GM12801 (cell line): ENCODE measurements around the gene MED12L.

Experiments used
- TF ChIP-seq, protein P1 (sequence below): IDR thresholded peaks from one replicate; pipeline ENCODE4 v1.5.1; 2011; ENCODE audit warnings: control low read depth; ENCODE audit not compliant: insufficient read length; ENCODE audit errors: extremely low read depth

Gene MED12L

DNA sequence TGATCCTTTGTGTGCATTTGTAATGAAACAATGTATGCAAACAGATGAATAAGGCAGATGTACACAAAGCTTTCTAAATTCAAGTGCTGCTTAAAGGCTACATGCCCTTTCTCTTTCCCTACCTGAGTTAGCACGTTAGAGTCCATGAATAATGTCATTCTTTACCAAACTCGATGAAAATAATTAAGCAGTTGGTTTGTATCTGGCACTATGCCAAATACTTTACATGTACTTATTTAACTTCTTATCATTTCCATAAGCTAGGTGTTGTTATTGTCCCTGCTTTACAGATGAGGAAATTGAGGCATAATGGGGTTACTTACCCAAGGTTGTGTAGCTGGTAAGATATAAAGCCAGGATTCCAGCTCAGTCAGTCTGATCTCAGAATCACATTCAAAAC is 115.1 kb downstream of the MED12L start:
- TF ChIP-seq, protein P1, sequence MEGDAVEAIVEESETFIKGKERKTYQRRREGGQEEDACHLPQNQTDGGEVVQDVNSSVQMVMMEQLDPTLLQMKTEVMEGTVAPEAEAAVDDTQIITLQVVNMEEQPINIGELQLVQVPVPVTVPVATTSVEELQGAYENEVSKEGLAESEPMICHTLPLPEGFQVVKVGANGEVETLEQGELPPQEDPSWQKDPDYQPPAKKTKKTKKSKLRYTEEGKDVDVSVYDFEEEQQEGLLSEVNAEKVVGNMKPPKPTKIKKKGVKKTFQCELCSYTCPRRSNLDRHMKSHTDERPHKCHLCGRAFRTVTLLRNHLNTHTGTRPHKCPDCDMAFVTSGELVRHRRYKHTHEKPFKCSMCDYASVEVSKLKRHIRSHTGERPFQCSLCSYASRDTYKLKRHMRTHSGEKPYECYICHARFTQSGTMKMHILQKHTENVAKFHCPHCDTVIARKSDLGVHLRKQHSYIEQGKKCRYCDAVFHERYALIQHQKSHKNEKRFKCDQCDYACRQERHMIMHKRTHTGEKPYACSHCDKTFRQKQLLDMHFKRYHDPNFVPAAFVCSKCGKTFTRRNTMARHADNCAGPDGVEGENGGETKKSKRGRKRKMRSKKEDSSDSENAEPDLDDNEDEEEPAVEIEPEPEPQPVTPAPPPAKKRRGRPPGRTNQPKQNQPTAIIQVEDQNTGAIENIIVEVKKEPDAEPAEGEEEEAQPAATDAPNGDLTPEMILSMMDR: no peak

DNA sequence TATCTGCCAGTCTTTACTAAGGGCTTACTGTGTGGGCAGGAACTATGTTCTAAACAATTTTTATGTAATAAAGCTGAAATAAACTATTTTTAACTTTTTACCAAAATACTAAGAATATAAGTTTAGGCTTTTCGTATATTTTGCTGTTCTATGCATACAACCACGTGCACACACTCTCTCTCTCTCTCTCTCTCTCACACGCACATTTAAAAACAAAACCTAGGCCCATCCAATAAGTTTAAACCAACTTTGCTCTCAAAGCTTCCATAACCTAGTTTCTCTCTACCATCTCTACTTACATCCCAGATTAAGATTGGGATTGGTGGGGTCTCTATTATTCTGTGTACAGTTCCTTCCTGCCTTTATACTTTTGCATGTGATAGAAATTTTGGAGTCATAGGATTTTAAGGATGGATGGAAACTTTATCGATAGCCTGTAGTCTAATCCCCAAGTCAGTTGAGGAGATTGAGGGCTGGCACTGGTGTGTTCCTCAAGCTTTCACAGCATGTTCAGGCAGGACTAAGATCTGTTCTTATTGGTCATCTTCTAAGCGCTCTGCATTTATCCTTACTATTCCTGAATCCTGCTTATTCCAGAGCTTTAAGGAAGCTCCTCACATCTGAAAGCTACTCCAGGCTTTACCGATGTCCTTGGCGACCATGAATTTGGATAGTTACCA is 115.7 kb downstream of the MED12L start:
- TF ChIP-seq, protein P1: no peak

DNA sequence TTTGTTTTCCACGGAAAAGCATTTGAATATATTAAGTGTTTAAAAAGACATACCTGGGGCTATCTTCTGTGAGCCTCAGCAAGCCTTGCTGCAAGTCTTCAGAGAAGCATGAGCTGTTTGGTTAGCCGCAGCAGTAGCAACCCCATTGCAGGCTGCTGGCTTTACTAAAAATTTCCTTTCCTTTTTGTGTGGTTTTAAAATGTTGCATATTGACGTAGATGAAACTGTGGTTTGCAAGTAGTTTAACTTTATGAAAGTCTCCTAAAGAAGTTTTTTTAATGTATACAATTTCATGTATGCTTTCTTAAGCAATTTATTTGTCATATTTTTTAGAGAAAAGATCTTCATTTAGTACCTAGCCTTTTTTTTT is 117.6 kb downstream of the MED12L start, which contains the start of gene GPR171:
Gene GPR171 (minus strand): TSS at position 166 of the 370 bp plus-strand sequence. CDS start 3,830 bp downstream, outside the sequence.
- TF ChIP-seq, protein P1: no peak

- TF ChIP-seq, protein P1: no peak
Observed at GRCh38 chr3:151204530-151205402, 119.3 kb downstream of the MED12L start.

DNA sequence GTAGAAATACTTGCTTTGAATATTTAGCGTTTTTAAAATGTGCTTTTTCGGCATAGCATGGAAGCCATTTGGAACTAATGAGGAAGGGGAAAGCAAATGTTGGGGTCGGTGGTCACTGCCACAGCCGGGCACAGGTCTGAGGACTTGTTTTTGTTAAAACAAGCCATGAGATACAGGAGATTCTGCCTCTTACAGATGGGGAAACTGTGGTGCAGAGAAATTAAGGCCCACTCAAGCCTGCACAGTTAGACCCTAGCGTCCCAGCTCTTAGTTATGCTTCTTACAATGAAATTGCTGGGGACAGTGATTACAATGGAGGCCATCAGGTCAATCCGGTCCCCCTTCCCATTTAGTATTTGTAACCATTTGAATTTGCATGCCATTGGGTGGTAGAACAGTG is 120.0 kb downstream of the MED12L start:
- TF ChIP-seq, protein P1: no peak

DNA sequence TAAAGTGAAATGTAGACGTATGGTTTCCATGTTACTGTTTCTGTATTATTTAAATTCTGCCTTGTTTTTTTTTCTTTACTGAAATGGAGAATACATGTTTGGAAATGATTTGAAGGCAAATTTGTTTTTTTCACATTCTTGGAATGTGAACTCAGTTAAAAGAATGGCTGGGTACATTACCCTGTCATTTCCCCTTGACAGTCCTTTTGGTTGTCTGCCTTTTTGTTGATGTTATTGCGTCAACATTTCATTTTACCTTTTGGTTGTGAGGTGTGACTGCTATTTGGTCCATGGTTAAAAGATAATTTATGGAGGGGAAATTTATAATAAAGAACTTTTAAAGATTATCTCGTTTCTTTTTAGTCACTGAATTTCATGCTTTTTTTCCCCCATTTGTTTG is 120.7 kb downstream of the MED12L start:
- TF ChIP-seq, protein P1: no peak

- TF ChIP-seq, protein P1: no peak
Observed at GRCh38 chr3:151209654-151210053, 124.2 kb downstream of the MED12L start.
